DND-41 (cell line): ENCODE results near the gene SYT3.
"Not testable (repeated sequence)": the region's sequence is repeated elsewhere in the genome, so short reads cannot be mapped to it uniquely, and the experiment has no call there.

ENCODE experiments used
- ATAC-seq: fragments of 200-7000 bp; cut with Tn5 transposase; 3 replicates; pipeline ENCODE4 v1.9.1; 2021; ENCODE audit warnings: low read depth; ENCODE audit not compliant: insufficient read depth
- DNase-seq: peaks from one replicate; pipeline ENCODE4 v3.0.0-alpha.2; 2020
- H2AFZ ChIP-seq: 2 replicates; pipeline ENCODE4 v1.6.0; 2012; ENCODE audit warnings: low read depth, low read length
- H3K27ac ChIP-seq: 2 replicates; pipeline ENCODE4 v1.5.1; 2012; ENCODE audit warnings: low read length, inconsistent platforms
- H3K27me3 ChIP-seq: fragments of 200-600 bp; sonication (generic); 2 replicates; pipeline ENCODE4 v1.6.0; 2012; ENCODE audit warnings: low read length, mild to moderate bottlenecking, inconsistent platforms; ENCODE audit not compliant: insufficient read depth, poor library complexity
- H3K36me3 ChIP-seq: 2 replicates; pipeline ENCODE4 v1.5.1; 2012; ENCODE audit warnings: low read length, inconsistent platforms; ENCODE audit not compliant: insufficient read depth
- H3K4me1 ChIP-seq: 2 replicates; pipeline ENCODE4 v1.5.1; 2012; ENCODE audit warnings: mild to moderate bottlenecking, low read length; ENCODE audit not compliant: insufficient read depth
- H3K4me2 ChIP-seq: 2 replicates; pipeline ENCODE4 v1.6.0; 2012; ENCODE audit warnings: mild to moderate bottlenecking, moderate library complexity, low read length, inconsistent platforms; ENCODE audit not compliant: insufficient read depth
- H3K4me3 ChIP-seq, 2 experiments: fragments of 200-600 bp in 1 of 2; shearing (Covaris generic) in 1 of 2; 2 replicates each; pipeline ENCODE4 v1.5.1; 2012 to 2016; ENCODE audit warnings: inconsistent platforms in 2 of 2, low read length in 2 of 2, mild to moderate bottlenecking in 2 of 2, low read depth in 1 of 2, moderate library complexity in 1 of 2
- H3K79me2 ChIP-seq: 2 replicates; pipeline ENCODE4 v1.6.0; 2012; ENCODE audit warnings: low read length, inconsistent platforms; ENCODE audit not compliant: insufficient read depth
- H3K9ac ChIP-seq: 2 replicates; pipeline ENCODE4 v1.6.0; 2012; ENCODE audit warnings: low read depth, mild to moderate bottlenecking, inconsistent platforms, low read length, moderate library complexity
- H3K9me3 ChIP-seq: 2 replicates; pipeline ENCODE4 v1.5.1; 2012; ENCODE audit warnings: low read length, moderate library complexity, mild to moderate bottlenecking, inconsistent platforms; ENCODE audit not compliant: insufficient read depth, severe bottlenecking
- H4K20me1 ChIP-seq: 2 replicates; pipeline ENCODE4 v1.6.0; 2012; ENCODE audit warnings: low read length; ENCODE audit not compliant: insufficient read depth
- CTCF ChIP-seq: IDR thresholded peaks from 2 replicates; pipeline ENCODE4 v1.5.1; 2012; ENCODE audit warnings: borderline replicate concordance, low read length, moderate library complexity, mild to moderate bottlenecking; ENCODE audit not compliant: poor library complexity, severe bottlenecking; ENCODE audit errors: extremely low read depth
- EZH2 ChIP-seq: IDR thresholded peaks from 3 replicates; pipeline ENCODE4 v1.6.1; 2012; ENCODE audit warnings: borderline replicate concordance, low read depth, mild to moderate bottlenecking, moderate library complexity, low read length, inconsistent platforms; ENCODE audit not compliant: severe bottlenecking

Gene SYT3

GRCh38 chr19:50624949-50625600 lies 14.6 kb downstream of the SYT3 start:
- Histone ChIP-seq H3K36me3 (no peaks in the 10 kb centered on the region), H4K20me1 (no peaks in the 10 kb centered on the region), H3K4me2 (no peak overlapping the region), H3K79me2 (no peaks in the 10 kb centered on the region), H3K27ac (no peak overlapping the region), H3K9me3 (no peaks in the 10 kb centered on the region), H3K4me3 (no peak overlapping the region), H3K4me1 (no peaks in the 10 kb centered on the region), H3K27me3 (no peaks in the 10 kb centered on the region), H3K9ac (no peak overlapping the region), H2AFZ (no peak overlapping the region)
- no peak for DNase-seq
- TF ChIP-seq CTCF = no peak
- TF ChIP-seq EZH2 = no peak
- no peak for ATAC-seq

GRCh38 chr19:50620394-50620906 lies 19.2 kb downstream of the SYT3 start:
- H2AFZ ChIP-seq, H3K79me2 ChIP-seq, H3K36me3 ChIP-seq, H3K4me2 ChIP-seq, H3K4me3 ChIP-seq, H3K27me3 ChIP-seq, H4K20me1 ChIP-seq, H3K4me1 ChIP-seq, ATAC-seq, H3K9ac ChIP-seq, DNase-seq, H3K27ac ChIP-seq, H3K9me3 ChIP-seq: not testable (repeated sequence)

GRCh38 chr19:50619184-50619583 lies 20.5 kb downstream of the SYT3 start:
- not testable (repeated sequence) for H4K20me1 ChIP-seq, H3K4me1 ChIP-seq, ATAC-seq, H3K36me3 ChIP-seq, DNase-seq, H3K9ac ChIP-seq, H3K4me3 ChIP-seq, H3K79me2 ChIP-seq, H3K27ac ChIP-seq, H2AFZ ChIP-seq, H3K27me3 ChIP-seq, H3K9me3 ChIP-seq, H3K4me2 ChIP-seq

GRCh38 chr19:50618379-50618778 lies 21.3 kb downstream of the SYT3 start:
- not testable (repeated sequence) for H4K20me1 ChIP-seq, H3K4me3 ChIP-seq, H2AFZ ChIP-seq, H3K27me3 ChIP-seq, H3K27ac ChIP-seq, H3K9me3 ChIP-seq, H3K4me1 ChIP-seq, DNase-seq, H3K79me2 ChIP-seq, ATAC-seq, H3K9ac ChIP-seq, H3K4me2 ChIP-seq, H3K36me3 ChIP-seq

- H3K4me1 ChIP-seq, H3K9me3 ChIP-seq, H3K4me3 ChIP-seq, H3K9ac ChIP-seq, H3K36me3 ChIP-seq, H3K27me3 ChIP-seq, H3K27ac ChIP-seq, H3K4me2 ChIP-seq, ATAC-seq, H3K79me2 ChIP-seq, H4K20me1 ChIP-seq, DNase-seq, H2AFZ ChIP-seq: not testable (repeated sequence)
These were observed 26.9 kb downstream of the SYT3 start for GRCh38 chr19:50612504-50613404.
